NCI-H128 (cell line): ENCODE data around the gene BSPRY.

Experiments
- DNase-seq: peaks from one replicate; lab custom pipeline; 2025; ENCODE audit not compliant: unreplicated experiment; lab: John Stamatoyannopoulos, UW

The BSPRY gene

GRCh38 chr9:113349445-113350094 lies at the start of gene BSPRY:
TSS of gene BSPRY (plus strand) at chr9:113349541. CDS start at chr9:113349580, 39 bp downstream.
- no peak for DNase-seq

DNA sequence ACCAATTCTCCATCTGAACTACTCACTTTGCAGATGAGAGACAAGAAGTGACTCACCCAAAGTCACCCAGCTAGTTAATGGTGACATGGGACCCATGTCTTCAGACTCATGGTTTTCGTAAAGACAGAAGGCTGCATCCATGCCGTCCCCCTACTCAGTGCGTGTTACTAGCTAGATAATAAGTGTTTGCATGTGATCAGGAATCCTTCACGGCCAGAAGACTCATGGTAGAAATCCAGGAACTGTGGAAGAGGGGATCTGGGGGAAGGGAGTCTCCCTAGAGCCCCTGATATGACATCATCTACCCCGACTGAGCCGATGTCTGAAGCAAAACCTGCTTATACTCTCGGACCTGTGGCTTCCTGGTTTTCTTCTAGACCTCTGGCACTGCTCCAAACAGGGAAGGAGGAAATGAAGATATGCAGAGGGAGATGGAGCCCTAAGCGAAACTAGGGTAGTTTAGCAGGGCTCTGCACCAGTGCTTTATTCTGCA lies 49.5 kb upstream of the BSPRY start:
- DNase-seq = peak; percentile 15

DNA sequence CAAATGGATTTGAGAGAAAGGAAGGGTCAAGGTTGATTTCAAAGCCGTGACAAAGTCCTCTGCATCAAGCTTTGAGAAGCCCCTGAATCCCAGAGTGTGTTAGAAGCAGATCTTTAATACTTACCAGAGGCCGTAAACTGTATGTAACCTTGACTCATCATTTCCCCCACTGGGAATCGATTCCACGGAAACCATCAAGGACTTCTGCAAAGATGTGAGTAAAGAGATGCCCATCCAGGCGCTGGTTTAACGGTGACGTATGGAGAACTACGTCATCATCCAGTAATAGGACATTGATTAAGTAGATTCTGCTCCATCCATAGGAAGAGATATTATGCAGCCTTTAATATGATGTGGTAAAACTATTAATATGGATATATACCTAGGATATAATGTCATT lies 47.8 kb upstream of the BSPRY start:
- no peak for DNase-seq

DNA sequence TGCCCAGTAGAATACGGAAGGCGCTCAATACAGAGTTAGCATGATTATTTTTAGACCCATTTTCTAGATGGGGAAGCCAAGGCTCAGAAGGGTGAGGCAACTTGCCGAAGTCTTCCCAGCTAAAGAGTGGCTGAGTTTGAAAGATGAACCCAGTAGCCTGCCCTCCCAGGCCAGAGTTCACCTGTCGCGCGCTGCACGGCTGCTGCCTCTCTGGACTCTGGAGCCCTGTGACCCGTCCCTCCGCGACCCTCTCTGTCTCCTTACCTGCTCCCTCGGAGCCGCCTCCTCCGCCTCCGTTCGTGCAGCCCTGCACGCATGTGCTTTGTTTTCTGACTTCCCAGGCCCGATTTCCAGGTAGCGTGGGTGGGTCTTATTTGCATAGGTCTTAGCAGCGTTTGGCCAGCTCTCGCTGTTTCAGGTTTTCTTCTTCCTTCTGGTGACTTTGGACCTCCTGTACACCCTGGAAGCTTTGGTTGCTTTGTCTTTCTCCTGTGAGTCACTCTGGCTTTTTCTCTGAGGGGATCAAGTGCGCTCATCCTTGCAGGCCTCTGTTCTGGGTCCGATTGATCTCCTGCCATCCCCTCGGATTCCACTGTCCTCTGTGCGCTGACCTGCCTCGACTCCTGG lies 46.4 kb upstream of the BSPRY start, which contains the start of gene RNF183:
Gene RNF183 (minus strand): TSS at position 585 of the 627 bp plus-strand sequence. CDS start 5,192 bp downstream, outside the sequence.
- DNase-seq = no peak

DNA sequence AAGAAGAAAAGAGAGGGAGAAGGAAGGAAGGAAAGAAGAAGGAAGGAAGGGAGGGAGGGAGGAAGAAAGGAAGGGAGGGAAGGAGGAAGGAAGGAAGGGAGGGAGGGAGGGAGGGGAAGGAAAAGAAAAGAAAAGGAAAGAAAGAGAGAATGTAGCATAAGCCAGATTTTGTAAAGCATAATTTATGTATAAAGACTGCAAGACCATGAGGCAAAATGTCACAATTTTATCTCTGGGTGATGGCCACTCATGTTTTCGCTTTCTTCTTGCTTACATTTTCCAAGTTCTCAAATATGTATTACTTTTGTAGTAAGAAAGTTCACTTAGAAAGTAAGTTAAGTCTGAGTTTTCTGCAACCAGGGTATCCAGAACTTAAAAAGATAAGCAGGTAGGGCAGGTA lies 42.8 kb upstream of the BSPRY start:
- no peak for DNase-seq

DNA sequence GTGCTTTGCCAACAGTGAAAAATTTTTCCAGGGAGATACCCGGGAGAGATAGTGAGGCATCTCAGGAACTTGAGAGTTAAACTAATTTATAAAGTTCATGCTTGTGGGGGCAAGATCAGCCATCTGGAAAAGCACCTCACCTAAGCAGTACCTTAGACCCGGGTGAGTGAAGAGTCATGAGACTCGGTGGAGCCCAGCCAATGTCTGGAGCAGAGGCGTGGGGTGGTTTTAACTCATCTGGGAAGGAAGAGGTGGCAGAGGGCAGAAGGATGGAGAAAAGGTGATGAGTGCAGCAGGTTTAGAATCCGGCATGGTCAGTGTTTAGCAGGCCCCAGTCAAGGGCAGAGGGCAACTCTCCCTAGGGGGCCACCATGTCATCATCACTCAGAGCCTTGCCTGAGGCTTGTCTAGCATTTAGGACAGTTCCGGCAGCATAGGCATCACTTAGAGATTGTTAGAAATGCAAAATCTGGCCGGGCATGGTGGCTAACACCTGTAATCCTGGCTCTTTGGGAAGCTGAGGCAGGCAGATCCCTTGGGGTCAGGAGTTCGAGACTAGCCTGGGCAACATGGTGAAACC lies 41.9 kb upstream of the BSPRY start:
- DNase-seq = no peak

DNA sequence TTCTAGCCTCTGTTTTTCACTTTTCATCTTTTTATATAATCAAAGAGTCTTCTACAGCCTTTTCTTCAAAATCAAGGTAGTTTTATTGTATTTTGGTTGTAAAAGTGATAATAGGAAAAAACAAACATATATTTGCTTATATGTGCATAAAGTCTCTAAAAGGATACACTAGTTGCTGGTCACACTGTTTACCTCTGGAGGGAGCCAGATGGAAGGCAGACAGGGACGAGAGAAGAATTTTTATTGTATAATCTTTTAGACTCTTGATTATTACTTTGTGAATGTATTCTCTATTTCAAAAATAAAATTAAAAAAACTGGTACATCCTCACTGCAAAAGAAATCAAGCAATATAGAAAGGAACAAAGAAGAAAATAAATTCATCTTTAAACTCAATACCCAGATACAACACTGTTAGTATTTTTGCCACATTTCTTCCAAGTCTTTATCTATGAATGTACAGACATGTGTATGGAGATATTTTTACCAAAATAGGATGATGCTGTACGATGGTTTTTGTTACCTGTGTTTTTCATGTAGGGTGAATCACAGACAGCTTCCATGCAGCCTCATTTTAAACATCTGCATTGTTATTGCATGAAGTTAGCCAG lies 40.0 kb upstream of the BSPRY start:
- DNase-seq = no peak

GRCh38 chr9:113310538-113310937 lies 38.8 kb upstream of the BSPRY start:
- DNase-seq = no peak

DNA sequence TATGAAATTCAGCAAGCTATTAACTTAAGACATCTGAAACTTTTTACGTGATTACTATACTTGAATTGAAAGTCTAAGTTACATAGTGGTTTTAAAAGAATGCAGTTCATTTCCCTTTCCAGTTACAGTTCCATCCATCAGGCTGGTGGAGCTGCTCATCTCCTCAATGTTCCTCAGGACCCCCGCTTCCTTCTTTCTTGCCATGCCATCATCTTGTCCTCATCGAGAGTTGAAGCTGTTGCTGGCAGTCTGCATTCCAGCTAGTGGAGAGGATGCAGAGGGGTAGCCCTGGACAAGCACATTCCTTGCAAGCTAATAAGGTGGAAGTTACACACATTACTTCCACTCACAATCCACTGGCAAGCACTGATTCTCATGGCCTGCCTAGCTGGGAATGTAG lies 37.4 kb upstream of the BSPRY start:
- DNase-seq = no peak

DNA sequence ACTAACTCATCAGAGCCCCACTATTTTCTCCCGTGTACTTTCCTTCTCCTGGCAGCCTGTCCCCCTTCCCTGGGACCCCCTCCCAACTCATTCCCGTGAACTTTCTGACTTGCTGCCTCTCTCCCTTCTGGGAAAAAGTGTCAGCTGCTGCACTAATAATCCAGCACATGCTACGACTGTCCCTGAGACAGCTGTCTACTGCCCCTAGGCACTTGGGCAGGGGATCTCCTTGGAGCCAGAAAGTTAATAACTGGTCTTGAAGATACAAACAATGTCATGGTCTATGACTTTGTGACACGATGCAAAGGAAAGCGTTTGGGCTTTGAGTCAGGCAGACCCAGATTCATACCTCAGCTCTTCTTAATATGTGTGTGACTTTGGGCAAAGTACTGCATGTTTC lies 36.1 kb upstream of the BSPRY start:
- DNase-seq = no peak

DNA sequence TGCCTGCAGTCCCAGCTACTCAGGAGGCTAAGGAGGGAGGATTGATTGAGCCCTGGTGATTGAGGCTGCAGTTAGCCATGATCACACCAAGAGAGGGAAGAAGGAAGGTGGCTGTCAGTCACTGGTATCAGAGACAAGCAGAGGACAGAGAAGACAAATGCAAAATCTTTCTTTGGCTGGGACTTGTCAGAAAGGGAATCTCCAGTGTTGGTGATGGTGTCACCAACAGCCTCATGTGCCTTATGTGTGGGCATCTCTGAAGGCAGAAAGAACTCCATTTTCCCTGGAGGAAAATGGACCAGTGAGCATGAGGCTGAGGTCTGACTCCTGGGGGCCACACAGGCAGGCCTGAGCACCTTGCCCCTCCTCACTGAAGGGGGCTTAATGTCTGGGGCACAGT lies 34.1 kb upstream of the BSPRY start:
- DNase-seq = no peak

DNA sequence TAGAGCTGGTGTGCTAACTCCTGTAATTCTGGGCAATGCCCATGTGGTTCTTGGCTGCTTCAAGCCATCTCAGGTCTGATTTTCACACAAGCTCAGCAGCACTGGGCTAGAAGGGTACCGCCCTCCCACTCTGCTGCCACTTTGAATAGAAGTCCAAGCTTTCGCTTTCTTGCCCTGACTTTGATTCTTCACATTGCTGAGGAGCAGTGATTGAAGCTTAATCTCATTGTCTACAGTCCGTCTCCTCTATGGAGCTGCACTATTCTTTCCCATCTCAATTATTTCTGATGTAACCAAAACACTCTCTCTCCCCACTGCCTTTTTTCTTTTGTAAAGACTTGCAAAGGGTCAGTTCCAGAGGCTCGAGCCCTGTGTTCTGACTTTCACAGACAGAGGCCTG lies 33.3 kb upstream of the BSPRY start:
- no peak for DNase-seq

DNA sequence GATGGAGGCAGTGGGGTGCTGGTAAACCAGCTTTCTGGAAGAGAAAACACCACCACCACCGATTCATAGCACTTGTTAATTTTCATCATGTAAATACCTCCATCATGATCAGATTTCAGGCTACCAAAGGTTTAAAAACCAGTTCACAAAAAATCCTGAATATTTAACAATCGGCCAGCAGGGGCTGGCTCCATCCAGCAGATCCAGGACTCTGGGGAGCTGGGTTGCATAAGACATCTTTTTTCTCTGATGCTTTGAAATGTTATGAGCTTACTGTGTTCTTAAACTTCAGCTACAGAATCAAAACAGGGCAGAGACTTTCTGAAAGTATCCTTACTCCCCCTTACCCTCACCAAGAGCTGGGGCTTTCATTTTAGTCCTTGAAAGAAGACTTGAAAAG lies 31.6 kb upstream of the BSPRY start:
- DNase-seq = no peak

- DNase-seq = no peak
These were observed 30.3 kb upstream of the BSPRY start for GRCh38 chr9:113319054-113319453.

DNA sequence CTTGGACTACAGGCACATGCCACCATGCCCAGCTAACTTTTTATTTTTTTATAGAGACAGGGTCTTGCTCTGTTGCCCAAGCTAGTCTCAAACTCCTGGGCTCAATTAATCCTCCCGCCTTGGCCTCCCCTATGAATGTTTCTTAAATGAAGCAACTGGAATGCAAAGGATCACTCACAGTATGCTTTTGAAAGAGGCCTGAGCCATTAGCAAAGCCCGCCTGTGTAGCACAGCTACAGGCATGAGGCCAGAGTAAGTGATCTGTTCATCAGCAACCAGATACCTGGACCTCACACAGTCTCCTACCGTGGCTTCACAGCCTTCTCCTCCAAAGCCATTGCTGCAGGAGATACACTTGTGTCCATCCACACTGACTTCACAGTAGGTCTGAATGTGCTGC lies 29.3 kb upstream of the BSPRY start:
- DNase-seq = no peak

DNA sequence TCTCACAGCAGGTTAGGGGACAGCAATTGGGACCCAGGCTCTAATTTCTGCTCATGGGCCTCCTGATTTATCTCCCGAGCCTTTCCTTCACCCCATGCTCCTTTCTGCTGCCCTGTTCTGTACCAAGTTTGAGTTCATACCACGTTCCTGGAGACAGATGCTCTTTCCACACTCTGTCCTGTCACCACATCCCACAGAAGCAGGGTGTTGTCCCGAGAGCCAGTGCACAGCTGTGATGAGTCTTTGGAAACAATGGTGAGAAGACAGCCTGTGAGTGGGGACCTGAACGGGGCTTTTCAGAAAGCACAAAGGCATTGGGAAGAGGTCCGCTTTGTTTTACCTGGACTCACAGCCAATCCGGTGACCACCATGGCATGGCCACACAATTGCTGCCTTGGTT lies 26.7 kb upstream of the BSPRY start:
- no peak for DNase-seq

- DNase-seq = no peak
These were observed 23.1 kb upstream of the BSPRY start for GRCh38 chr9:113326230-113326629.

- no peak for DNase-seq
These were observed 21.1 kb upstream of the BSPRY start for GRCh38 chr9:113328045-113328782.

- DNase-seq = no peak
These were observed 17.6 kb upstream of the BSPRY start for GRCh38 chr9:113331780-113332179.

DNA sequence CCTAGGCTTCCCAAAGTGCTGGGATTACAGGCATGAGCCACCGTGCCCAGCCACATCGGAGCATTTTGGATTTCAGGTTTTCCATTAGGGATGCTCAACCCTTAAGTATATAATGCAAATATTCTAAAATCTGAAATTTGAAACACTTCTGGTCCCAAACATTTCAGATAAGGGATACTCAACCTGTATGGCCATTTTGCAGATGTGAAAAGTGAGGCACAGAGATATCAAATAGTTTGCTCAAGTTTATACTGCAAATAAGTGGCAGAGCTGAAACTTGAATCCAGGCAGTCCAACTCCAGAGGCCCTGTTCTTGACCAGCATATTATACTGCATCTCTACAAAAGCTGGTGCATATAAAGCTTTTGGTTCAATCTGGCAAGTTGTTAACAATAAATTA lies 11.6 kb upstream of the BSPRY start:
- no peak for DNase-seq

GRCh38 chr9:113340011-113340699 lies 9.2 kb upstream of the BSPRY start, which contains the start of gene WDR31:
TSS of gene WDR31 (minus strand) at chr9:113340275. CDS start at chr9:113332022, 8,253 bp downstream.
- DNase-seq = peak; percentile 73
